ENCODE measurements around the gene SDE2.

The SDE2 gene

GRCh38 chr1:226029093-226029496, 30.0 kb upstream of the SDE2 start:
- Histone ChIP-seq H3K79me1 (replicated peaks; ENCODE audit: low read length, poor library complexity, severe bottlenecking) (no peaks in the 10 kb centered on the region), H3K4me1 (ENCODE audit: control insufficient read depth, insufficient read depth, low read depth, low read length) (no peaks in the 10 kb centered on the region), H3K23ac (ENCODE audit: low read length in 2 of 2) (no peak overlapping the region), H3K14ac (ENCODE audit: low read length in 2 of 2) (no peak overlapping the region), H2BK5ac (ENCODE audit: low read depth, low read length, poor library complexity, severe bottlenecking) (no peak overlapping the region), H3K4me2 (ENCODE audit: low read length, poor library complexity, severe bottlenecking) (no peak overlapping the region), H3K27ac (ENCODE audit: low read length, poor library complexity, severe bottlenecking) (no peak overlapping the region), H3K9me3 (ENCODE audit: control insufficient read depth, low read length) (no peaks in the 10 kb centered on the region), H2BK12ac (ENCODE audit: low read length in 2 of 2) (no peak overlapping the region), H3K4me3 (ENCODE audit: insufficient read depth in 1 of 2, low read depth in 1 of 2, low read length in 2 of 2) (no peak overlapping the region), H3K36me3 (ENCODE audit: control insufficient read depth in 1 of 2, insufficient read depth in 2 of 2, low read depth in 1 of 2, low read length in 2 of 2) (no peaks in the 10 kb centered on the region), H4K8ac (ENCODE audit: low read length) (no peak overlapping the region), H2AK5ac (ENCODE audit: low read length, severe bottlenecking) (no peak overlapping the region), H3K4ac (ENCODE audit: low read depth in 1 of 2, low read length in 2 of 2) (no peak overlapping the region), H2AFZ (ENCODE audit: low read depth, low read length) (no peak overlapping the region), H3K27me3 (ENCODE audit: control insufficient read depth in 1 of 2, insufficient read depth in 1 of 2, low read length in 2 of 2) (no peaks in the 10 kb centered on the region), H4K91ac (ENCODE audit: low read length) (no peak overlapping the region), H3K9ac (ENCODE audit: low read length) (no peak overlapping the region), H2BK15ac (ENCODE audit: low read depth, poor library complexity, severe bottlenecking) (no peak overlapping the region), H3K18ac (ENCODE audit: low read depth in 1 of 2, low read length in 2 of 2) (no peak overlapping the region), H2BK120ac (ENCODE audit: low read depth, low read length) (no peak overlapping the region)
- WGBS: 91% methylated on average over 7 of the region's 7 CpGs
- DNase-seq: no peak

- no peaks in the 10 kb centered on the region for H3K4me1 ChIP-seq (ENCODE audit: control insufficient read depth, insufficient read depth, low read depth, low read length)
- no peak overlapping the region for H3K27ac ChIP-seq (ENCODE audit: low read length, poor library complexity, severe bottlenecking)
- no peaks in the 10 kb centered on the region for H3K36me3 ChIP-seq (ENCODE audit: control insufficient read depth in 1 of 2, insufficient read depth in 2 of 2, low read depth in 1 of 2, low read length in 2 of 2)
- H2AFZ ChIP-seq (ENCODE audit: low read depth, low read length): no peak overlapping the region
- H3K79me1 ChIP-seq (replicated peaks; ENCODE audit: low read length, poor library complexity, severe bottlenecking): no peaks in the 10 kb centered on the region
- 93% methylated on average over 5 of the region's 5 CpGs for WGBS
- no peak overlapping the region for H3K14ac ChIP-seq (ENCODE audit: low read length in 2 of 2)
- DNase-seq: no peak
- no peak overlapping the region for H3K9ac ChIP-seq (ENCODE audit: low read length)
- H2BK15ac ChIP-seq (ENCODE audit: low read depth, poor library complexity, severe bottlenecking): no peak overlapping the region
- no peak overlapping the region for H4K8ac ChIP-seq (ENCODE audit: low read length)
- no peaks in the 10 kb centered on the region for H3K27me3 ChIP-seq (ENCODE audit: control insufficient read depth in 1 of 2, insufficient read depth in 1 of 2, low read length in 2 of 2)
- H2BK120ac ChIP-seq (ENCODE audit: low read depth, low read length): no peak overlapping the region
- no peak overlapping the region for H2BK12ac ChIP-seq (ENCODE audit: low read length in 2 of 2)
- H3K18ac ChIP-seq (ENCODE audit: low read depth in 1 of 2, low read length in 2 of 2): no peak overlapping the region
- no peak overlapping the region for H3K23ac ChIP-seq (ENCODE audit: low read length in 2 of 2)
- H3K4me2 ChIP-seq (ENCODE audit: low read length, poor library complexity, severe bottlenecking): no peak overlapping the region
- H3K9me3 ChIP-seq (ENCODE audit: control insufficient read depth, low read length): no peaks in the 10 kb centered on the region
- H2BK5ac ChIP-seq (ENCODE audit: low read depth, low read length, poor library complexity, severe bottlenecking): no peak overlapping the region
- no peak overlapping the region for H2AK5ac ChIP-seq (ENCODE audit: low read length, severe bottlenecking)
- no peak overlapping the region for H3K4ac ChIP-seq (ENCODE audit: low read depth in 1 of 2, low read length in 2 of 2)
- no peak overlapping the region for H4K91ac ChIP-seq (ENCODE audit: low read length)
- H3K4me3 ChIP-seq (ENCODE audit: insufficient read depth in 1 of 2, low read depth in 1 of 2, low read length in 2 of 2): no peak overlapping the region
Observed at GRCh38 chr1:226027538-226028217, 28.5 kb upstream of the SDE2 start.

- no peak overlapping the region for H3K4me2 ChIP-seq (ENCODE audit: low read length, poor library complexity, severe bottlenecking)
- 68% methylated on average over 2 of the region's 2 CpGs for WGBS
Observed at GRCh38 chr1:226026833-226027232, 27.7 kb upstream of the SDE2 start.

GRCh38 chr1:226023735-226024134, 24.6 kb upstream of the SDE2 start:
- Histone ChIP-seq H2BK12ac (ENCODE audit: low read length in 2 of 2) (no peak overlapping the region), H3K4me3 (ENCODE audit: insufficient read depth in 1 of 2, low read depth in 1 of 2, low read length in 2 of 2) (no peak overlapping the region), H2BK15ac (ENCODE audit: low read depth, poor library complexity, severe bottlenecking) (no peak overlapping the region), H2AK5ac (ENCODE audit: low read length, severe bottlenecking) (no peak overlapping the region), H3K4me2 (ENCODE audit: low read length, poor library complexity, severe bottlenecking) (no peak overlapping the region), H3K9me3 (ENCODE audit: control insufficient read depth, low read length) (no peaks in the 10 kb centered on the region), H3K27me3 (ENCODE audit: control insufficient read depth in 1 of 2, insufficient read depth in 1 of 2, low read length in 2 of 2) (no peaks in the 10 kb centered on the region), H2AFZ (ENCODE audit: low read depth, low read length) (no peak overlapping the region), H3K4ac (ENCODE audit: low read depth in 1 of 2, low read length in 2 of 2) (no peak overlapping the region), H3K79me1 (replicated peaks; ENCODE audit: low read length, poor library complexity, severe bottlenecking) (no peaks in the 10 kb centered on the region), H3K36me3 (ENCODE audit: control insufficient read depth in 1 of 2, insufficient read depth in 2 of 2, low read depth in 1 of 2, low read length in 2 of 2) (no peaks in the 10 kb centered on the region), H4K8ac (ENCODE audit: low read length) (no peak overlapping the region), H3K23ac (ENCODE audit: low read length in 2 of 2) (no peak overlapping the region), H4K91ac (ENCODE audit: low read length) (no peak overlapping the region), H3K4me1 (ENCODE audit: control insufficient read depth, insufficient read depth, low read depth, low read length) (no peaks in the 10 kb centered on the region), H3K9ac (ENCODE audit: low read length) (no peak overlapping the region), H3K18ac (ENCODE audit: low read depth in 1 of 2, low read length in 2 of 2) (no peak overlapping the region), H2BK5ac (ENCODE audit: low read depth, low read length, poor library complexity, severe bottlenecking) (no peak overlapping the region), H3K27ac (ENCODE audit: low read length, poor library complexity, severe bottlenecking) (no peak overlapping the region), H2BK120ac (ENCODE audit: low read depth, low read length) (no peak overlapping the region), H3K14ac (ENCODE audit: low read length in 2 of 2) (no peak overlapping the region)
- no peak for DNase-seq
- WGBS: 99% methylated on average over 5 of the region's 5 CpGs

More at GRCh38 chr1:226026833-226027232, 27.7 kb upstream of the SDE2 start:
- no peak overlapping the region for H2AK5ac ChIP-seq (ENCODE audit: low read length, severe bottlenecking)
- no peaks in the 10 kb centered on the region for H3K79me1 ChIP-seq (replicated peaks; ENCODE audit: low read length, poor library complexity, severe bottlenecking)
- no peak overlapping the region for H2BK15ac ChIP-seq (ENCODE audit: low read depth, poor library complexity, severe bottlenecking)
- H3K27me3 ChIP-seq (ENCODE audit: control insufficient read depth in 1 of 2, insufficient read depth in 1 of 2, low read length in 2 of 2): no peaks in the 10 kb centered on the region
- DNase-seq: no peak
- H3K4ac ChIP-seq (ENCODE audit: low read depth in 1 of 2, low read length in 2 of 2): no peak overlapping the region
- H2AFZ ChIP-seq (ENCODE audit: low read depth, low read length): no peak overlapping the region
- H3K14ac ChIP-seq (ENCODE audit: low read length in 2 of 2): no peak overlapping the region
- no peak overlapping the region for H4K91ac ChIP-seq (ENCODE audit: low read length)
- no peak overlapping the region for H3K23ac ChIP-seq (ENCODE audit: low read length in 2 of 2)
- no peak overlapping the region for H4K8ac ChIP-seq (ENCODE audit: low read length)
- no peak overlapping the region for H2BK120ac ChIP-seq (ENCODE audit: low read depth, low read length)
- no peak overlapping the region for H2BK5ac ChIP-seq (ENCODE audit: low read depth, low read length, poor library complexity, severe bottlenecking)
- no peaks in the 10 kb centered on the region for H3K4me1 ChIP-seq (ENCODE audit: control insufficient read depth, insufficient read depth, low read depth, low read length)
- no peak overlapping the region for H3K27ac ChIP-seq (ENCODE audit: low read length, poor library complexity, severe bottlenecking)
- H3K9ac ChIP-seq (ENCODE audit: low read length): no peak overlapping the region
- no peak overlapping the region for H2BK12ac ChIP-seq (ENCODE audit: low read length in 2 of 2)
- no peak overlapping the region for H3K18ac ChIP-seq (ENCODE audit: low read depth in 1 of 2, low read length in 2 of 2)
- no peaks in the 10 kb centered on the region for H3K9me3 ChIP-seq (ENCODE audit: control insufficient read depth, low read length)
- no peaks in the 10 kb centered on the region for H3K36me3 ChIP-seq (ENCODE audit: control insufficient read depth in 1 of 2, insufficient read depth in 2 of 2, low read depth in 1 of 2, low read length in 2 of 2)
- no peak overlapping the region for H3K4me3 ChIP-seq (ENCODE audit: insufficient read depth in 1 of 2, low read depth in 1 of 2, low read length in 2 of 2)
